ENCODE data around the gene PLA2G2A. TPM values are rescaled to one million over a fixed set of nuclear protein-coding genes. Genes with fewer than 3 reads are reported as not detected.

The PLA2G2A gene
- polyA plus RNA-seq, 1 of the 3 experiments (the other 2 are of a cell fraction): not detected

GRCh38 chr1:19963636-19964035 lies 15.8 kb downstream of the PLA2G2A start (continued):
- TF ChIP-seq CTCF (IDR thresholded peaks at IDR 0.05) (no peak), FOSL2 (IDR thresholded peaks at IDR 0.05; ENCODE audit: borderline replicate concordance, low read depth) (no peak)

GRCh38 chr1:19960591-19960990 lies 18.8 kb downstream of the PLA2G2A start:
- no peak overlapping the region for H3K27ac ChIP-seq (ENCODE audit: low read depth in 2 of 2, low read length in 1 of 2)
- no peaks in the 10 kb centered on the region for H3K79me2 ChIP-seq (ENCODE audit: insufficient read depth)
- no peaks in the 10 kb centered on the region for H4K20me1 ChIP-seq (ENCODE audit: insufficient read depth)
- ChIA-PET POLR2A (no interaction called here), CTCF (no interaction called here)
- H3K4me2 ChIP-seq: no peak overlapping the region
- H3K9me3 ChIP-seq: no peaks in the 10 kb centered on the region
- no peak overlapping the region for H2AFZ ChIP-seq (ENCODE audit: low read depth)
- peaks cover 4% of the 10 kb centered on the region for H3K27me3 ChIP-seq (ENCODE audit: insufficient read depth)
- no peak overlapping the region for H3K9ac ChIP-seq
- no peaks in the 10 kb centered on the region for H3K9me2 ChIP-seq
- WGBS (ENCODE audit: low lambda C conversion rate): 39% methylated on average over 5 of the region's 5 CpGs
- no peaks in the 10 kb centered on the region for H3F3A ChIP-seq (replicated peaks; ENCODE audit: insufficient read depth)
- DNase-seq: no peak
- TF ChIP-seq CHD2 (IDR thresholded peaks at IDR 0.05; ENCODE audit: low read length, partially characterized antibody): no peak
- no peak overlapping the region for H3K4me3 ChIP-seq (ENCODE audit: low read depth in 2 of 2, low read length in 1 of 2)
- no peaks in the 10 kb centered on the region for H3K4me1 ChIP-seq (ENCODE audit: control insufficient read depth in 1 of 2, insufficient read depth in 2 of 2, low read depth in 1 of 2, low read length in 1 of 2)
- H3K36me3 ChIP-seq (replicated peaks in 1 of 2; ENCODE audit: control insufficient read depth in 1 of 2, insufficient read depth in 2 of 2, low read length in 1 of 2): no peaks in the 10 kb centered on the region

GRCh38 chr1:19957779-19958178 lies 21.6 kb downstream of the PLA2G2A start:
- Histone ChIP-seq H3K4me3 (ENCODE audit: low read depth in 2 of 2, low read length in 1 of 2) (no peak overlapping the region), H3K4me2 (no peak overlapping the region), H3K36me3 (replicated peaks in 1 of 2; ENCODE audit: control insufficient read depth in 1 of 2, insufficient read depth in 2 of 2, low read length in 1 of 2) (no peaks in the 10 kb centered on the region), H3K27me3 (ENCODE audit: insufficient read depth) (peaks cover 4% of the 10 kb centered on the region; the same call in 1 of the 2 replicates), H3K9ac (no peak overlapping the region), H3K79me2 (ENCODE audit: insufficient read depth) (no peaks in the 10 kb centered on the region), H4K20me1 (ENCODE audit: insufficient read depth) (no peaks in the 10 kb centered on the region), H3K27ac (ENCODE audit: low read depth in 2 of 2, low read length in 1 of 2) (no peak overlapping the region), H2AFZ (ENCODE audit: low read depth) (no peak overlapping the region), H3K4me1 (ENCODE audit: control insufficient read depth in 1 of 2, insufficient read depth in 2 of 2, low read depth in 1 of 2, low read length in 1 of 2) (no peaks in the 10 kb centered on the region), H3K9me2 (no peaks in the 10 kb centered on the region), H3F3A (replicated peaks; ENCODE audit: insufficient read depth) (no peaks in the 10 kb centered on the region), H3K9me3 (no peaks in the 10 kb centered on the region)
- no peak for DNase-seq
- 17% methylated on average over 4 of the region's 4 CpGs for WGBS (ENCODE audit: low lambda C conversion rate)
- ChIA-PET POLR2A (no interaction called here), CTCF (interaction anchor here (1.2 to 1.8 kb wide), 2 partner anchors 17 to 76 kb away, joined by 3 to 4 read pairs; partner anchors contain the start of gene OTUD3)
- TF ChIP-seq JUND (IDR thresholded peaks at IDR 0.05) (no peak), FOSL2 (IDR thresholded peaks at IDR 0.05; ENCODE audit: borderline replicate concordance, low read depth) (no peak), RAD21 (IDR thresholded peaks at IDR 0.05; ENCODE audit: low read length) (no peak), FOXJ3 (CRISPR knock-in tag; IDR thresholded peaks at IDR 0.05) (no peak), MEF2A (IDR thresholded peaks at IDR 0.05; ENCODE audit: borderline replicate concordance, low read depth) (no peak), FOXM1 (IDR thresholded peaks at IDR 0.05; ENCODE audit: low read depth) (no peak), SIN3A (IDR thresholded peaks at IDR 0.05; ENCODE audit: borderline replicate concordance, low read depth, low read length) (no peak)
